GM18499 (cell line): ENCODE results near the gene CHD9NB.
A peak's percentile ranks its signal among the peaks of the same experiment; 100 is the strongest.

ENCODE experiments used
- ATAC-seq: cut with Tn5 transposase; IDR thresholded peaks from one replicate; pipeline ENCODE4 v1.9.1; 2021; ENCODE audit warnings: moderate number of reproducible peaks; ENCODE audit not compliant: insufficient read depth, unreplicated experiment

The CHD9NB gene

GRCh38 chr16:53052519-53053501 lies at the start of gene CHD9NB:
TSS of gene CHD9NB (minus strand) at chr16:53052897. CDS start at chr16:53044158, 8,739 bp downstream.
- ATAC-seq: no peak

DNA sequence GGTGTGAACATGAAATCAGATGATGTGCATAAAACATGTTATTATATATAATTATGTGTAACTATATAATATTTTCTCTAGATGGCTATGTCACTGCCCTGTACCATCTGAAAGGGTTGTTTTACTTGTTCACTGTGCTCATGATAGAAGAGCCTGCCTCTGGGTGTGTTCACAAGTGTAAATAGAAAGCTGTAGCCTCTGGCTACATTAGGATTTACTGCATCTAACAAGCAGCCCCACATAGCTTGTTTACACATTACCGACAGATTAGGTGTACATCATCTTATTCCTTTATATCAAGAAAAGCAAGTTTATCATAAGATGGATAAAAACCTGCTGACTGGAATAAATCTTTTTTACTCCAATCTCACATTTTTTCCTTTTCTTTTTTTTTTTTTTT lies 48.2 kb upstream of the CHD9NB start:
- no peak for ATAC-seq

- ATAC-seq: no peak
These were observed 47.5 kb upstream of the CHD9NB start for GRCh38 chr16:53100131-53100748.

- ATAC-seq: no peak
These were observed 46.8 kb upstream of the CHD9NB start for GRCh38 chr16:53099318-53100130.

DNA sequence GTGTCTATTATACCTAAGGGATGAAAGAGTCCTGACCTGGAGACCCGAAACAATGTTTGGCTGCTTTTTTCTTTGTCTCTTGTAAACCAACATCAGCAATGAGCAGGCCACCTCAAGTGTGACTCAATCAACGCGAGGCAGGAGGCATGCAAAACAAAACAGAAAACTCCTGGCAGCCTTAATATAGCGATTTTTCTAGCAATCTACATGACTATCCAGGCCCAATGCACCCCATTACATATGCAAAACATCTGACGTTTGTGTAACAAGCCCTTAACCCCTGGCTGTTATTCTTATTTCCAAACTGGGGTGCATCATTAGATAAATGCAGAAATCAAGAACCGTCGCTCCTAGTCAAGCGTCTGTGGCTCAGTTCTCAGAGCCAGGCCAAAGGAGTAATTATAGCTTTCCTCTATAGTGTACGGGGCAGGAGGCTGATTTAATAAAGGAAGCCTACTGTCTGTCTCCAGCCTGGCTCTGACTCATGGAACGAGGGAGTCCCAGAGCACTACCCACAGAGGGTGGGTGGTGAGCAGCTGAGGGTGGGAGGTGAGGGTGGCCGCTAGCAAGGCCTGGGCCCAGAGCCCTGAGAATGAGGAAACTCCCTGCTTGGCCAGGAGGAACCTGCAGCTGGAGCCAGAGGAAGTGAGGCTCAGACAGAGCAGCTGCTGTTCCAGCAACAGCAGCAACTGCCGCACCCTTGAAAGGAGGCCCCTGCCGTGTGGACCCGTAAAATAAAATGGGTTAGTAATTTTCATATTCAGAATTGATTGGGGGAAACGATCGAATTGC lies 46.0 kb upstream of the CHD9NB start:
- ATAC-seq: peak; percentile 42

DNA sequence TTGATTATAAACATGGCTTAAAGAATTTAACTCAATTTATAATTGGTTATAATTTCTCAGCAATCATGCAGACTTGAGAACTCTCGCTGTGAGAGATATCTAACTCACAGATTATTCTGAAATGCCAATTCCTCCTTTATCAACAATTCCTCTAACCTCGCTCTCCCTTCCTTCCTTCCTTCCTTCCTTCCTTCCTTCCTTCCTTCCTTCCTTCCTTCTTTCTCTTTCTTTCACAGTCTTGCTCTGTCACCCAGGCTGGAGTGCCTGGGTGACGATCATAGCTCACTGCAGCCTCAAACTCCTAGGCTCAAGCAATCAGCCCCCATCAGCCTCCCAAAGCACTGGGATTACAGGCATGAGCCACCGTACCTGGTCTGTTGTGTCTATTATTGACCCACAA lies 44.5 kb upstream of the CHD9NB start:
- no peak for ATAC-seq

GRCh38 chr16:53094013-53094630 lies 41.4 kb upstream of the CHD9NB start:
- ATAC-seq: peak; percentile 35

DNA sequence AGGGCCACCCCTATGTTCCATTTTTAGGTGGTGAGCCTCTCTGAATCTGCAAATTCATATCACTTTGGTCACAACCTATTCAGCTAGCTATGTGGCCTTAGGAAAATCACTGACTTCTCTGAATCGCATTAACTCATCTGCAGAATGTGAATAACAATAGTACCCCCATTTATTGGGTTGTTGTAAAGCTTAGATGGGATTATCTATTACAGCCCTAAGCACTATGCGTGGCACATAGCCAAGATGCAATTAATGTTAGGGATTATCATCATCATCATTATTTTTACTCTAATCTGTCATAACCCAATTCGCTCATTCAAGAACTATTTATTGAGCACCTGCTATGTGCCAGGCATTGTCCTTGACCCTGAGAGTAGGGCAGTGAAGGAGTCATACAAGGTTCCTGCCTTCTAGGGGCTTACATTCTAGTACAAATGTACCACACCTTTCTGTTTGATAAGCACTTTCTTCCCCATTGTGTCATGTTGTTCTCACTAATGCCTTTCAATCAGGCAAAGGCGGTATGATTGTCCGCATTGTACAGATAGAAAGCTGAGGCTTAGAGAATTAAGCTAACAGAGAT lies 40.6 kb upstream of the CHD9NB start:
- ATAC-seq: no peak

GRCh38 chr16:53092284-53092683 lies 39.6 kb upstream of the CHD9NB start:
- no peak for ATAC-seq

GRCh38 chr16:53091466-53092211 lies 38.9 kb upstream of the CHD9NB start:
- ATAC-seq: peak; percentile 45

DNA sequence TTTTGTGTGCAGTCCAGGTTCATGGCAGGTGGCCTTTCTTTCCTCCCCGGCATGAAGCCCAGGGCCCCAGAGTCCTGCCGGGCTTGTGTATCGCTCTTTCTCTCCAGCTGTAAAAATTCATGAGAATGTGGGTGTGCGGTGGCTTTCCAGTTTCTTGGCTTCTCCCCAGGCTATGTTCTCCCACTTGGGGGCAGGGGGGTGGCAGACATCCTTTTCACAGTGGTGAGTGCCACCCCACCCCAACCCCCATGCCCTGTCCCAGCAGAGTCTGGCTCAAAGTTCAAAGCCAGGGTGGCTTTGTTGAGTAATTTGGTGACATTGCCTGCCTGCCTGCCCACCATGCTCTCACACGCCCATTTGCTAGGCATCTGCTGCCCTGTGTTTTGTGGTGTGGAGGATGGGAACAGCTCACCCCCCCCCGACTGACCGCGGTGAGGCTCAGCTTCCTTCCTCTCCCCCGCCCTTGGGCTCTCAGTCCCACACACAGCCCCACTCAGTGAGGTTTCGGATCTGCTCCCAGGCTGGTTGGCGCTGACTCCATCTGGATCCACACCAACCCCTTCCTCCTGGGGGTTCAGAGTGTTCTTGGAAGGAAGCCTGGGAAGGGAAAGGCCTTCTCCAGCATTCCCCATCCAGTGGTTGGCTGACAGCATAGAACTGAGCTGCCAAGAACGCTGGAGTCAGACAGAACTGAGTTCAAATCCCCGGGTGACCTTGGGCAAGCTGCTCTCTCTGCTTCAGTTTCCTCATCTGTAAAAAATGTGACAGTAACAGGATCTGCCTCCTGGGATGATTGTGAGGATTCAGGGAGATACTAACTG lies 38.1 kb upstream of the CHD9NB start:
- ATAC-seq: no peak

DNA sequence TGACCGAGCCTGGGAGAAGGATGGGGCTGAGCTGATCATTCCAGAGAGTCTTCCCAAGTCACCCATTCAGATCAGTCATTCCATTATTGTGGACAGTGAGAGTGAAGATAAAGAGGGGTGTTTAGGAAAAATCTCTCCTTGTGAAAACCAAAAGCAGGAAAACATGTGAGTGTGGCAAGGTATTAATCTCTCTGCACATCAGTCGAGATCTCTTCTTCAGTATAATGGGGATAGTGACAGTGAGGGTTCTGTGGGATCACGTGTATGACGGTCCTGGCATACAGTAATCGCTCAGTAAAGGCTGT lies 37.5 kb upstream of the CHD9NB start:
- no peak for ATAC-seq

DNA sequence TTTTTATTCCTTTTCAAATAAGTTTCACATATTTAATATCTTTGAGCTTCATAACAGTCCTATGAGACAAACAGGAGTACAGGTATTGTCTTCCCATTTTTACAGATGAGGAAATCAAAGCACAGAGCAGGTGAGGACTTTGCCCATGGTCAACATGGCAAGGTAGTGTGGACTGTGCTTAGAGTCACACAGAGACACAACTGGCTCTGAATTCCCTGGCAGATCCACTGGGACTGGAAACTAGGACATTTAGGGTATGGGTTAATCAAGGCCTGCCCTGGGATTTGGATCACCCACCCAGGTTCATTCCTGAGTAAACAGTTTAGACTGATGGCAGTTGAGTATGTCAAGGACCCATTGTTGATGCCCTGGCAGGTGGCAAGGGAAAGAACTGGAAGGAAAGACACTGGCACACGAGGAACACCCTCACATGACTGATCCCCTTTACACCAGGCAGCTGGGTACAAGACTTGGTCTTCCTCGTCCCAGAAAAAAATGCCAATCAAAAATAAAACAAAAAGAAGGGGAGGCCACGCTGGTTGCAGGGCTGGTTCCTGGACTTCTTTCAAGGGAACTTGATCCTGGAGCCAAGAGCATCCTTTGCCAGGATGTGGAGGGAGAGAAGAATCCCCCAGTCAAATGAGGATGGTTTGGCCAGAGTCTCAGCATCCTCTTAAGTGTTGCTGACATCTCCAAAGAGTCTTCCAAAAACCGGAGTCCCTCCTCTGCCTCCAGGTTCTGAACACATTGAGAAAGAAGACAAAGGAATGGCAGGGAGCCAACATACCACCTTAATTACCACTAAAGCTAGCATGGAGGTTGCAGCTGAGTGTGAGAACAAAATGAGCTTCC lies 37.0 kb upstream of the CHD9NB start:
- ATAC-seq: no peak

GRCh38 chr16:53087101-53087500 lies 34.4 kb upstream of the CHD9NB start:
- no peak for ATAC-seq

- no peak for ATAC-seq
These were observed 33.3 kb upstream of the CHD9NB start for GRCh38 chr16:53085931-53086421.

DNA sequence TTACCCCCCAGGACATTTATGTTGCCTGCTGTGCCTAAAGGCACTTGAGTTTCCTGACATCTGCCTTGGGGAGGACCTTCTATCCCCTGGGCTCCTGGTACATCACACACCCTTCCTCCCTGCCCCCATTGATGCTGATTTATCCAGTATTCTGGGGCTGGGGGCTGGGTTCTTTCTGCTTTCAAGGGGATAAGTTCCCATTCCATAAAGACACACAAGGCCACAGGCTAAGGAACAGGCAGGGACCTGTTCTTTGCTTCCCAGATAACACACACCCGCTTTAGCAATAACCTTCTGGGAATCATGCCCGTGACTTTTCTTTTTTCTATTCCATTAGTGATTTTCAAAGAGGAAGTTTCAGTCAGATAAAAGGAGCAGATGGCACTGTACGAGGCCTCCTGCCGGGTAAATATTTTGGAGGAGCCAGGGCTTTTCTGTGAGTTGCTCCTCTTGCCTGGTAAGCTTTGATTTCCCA lies 32.7 kb upstream of the CHD9NB start:
- ATAC-seq: no peak
